Left cardiac atrium (tissue), 4 donors: ENCODE results near the gene ATP5F1C. TPM values are rescaled to one million over a fixed set of nuclear protein-coding genes. Genes with fewer than 3 reads are reported as not detected.
"Not testable (repeated sequence)": the region's sequence is repeated elsewhere in the genome, so short reads cannot be mapped to it uniquely, and the experiment has no call there.

Experiments
- ATAC-seq, 2 donors: fragments of 200-7000 bp; cut with Tn5 transposase; one replicate each; pipeline ENCODE4 v1.9.1; 2020; ENCODE audit warnings: mild to moderate bottlenecking in 2 of 2, moderate library complexity in 2 of 2
- DNase-seq: peaks from one replicate; pipeline ENCODE4 v3.0.0-alpha.2; 2020
- intact Hi-C, 2 donors: fragments of 100-400 bp; cut with DNase I; formaldehyde crosslinking; loops; one replicate each; pipeline versions ENCODE4 v1.14.1 to v1.15.1; 2022 to 2023
- long read RNA-seq: library from polyadenylated mRNA; unstranded; transcript quantifications from one replicate; pipeline ENCODE4 v2.0.0, GENCODE V29; 2021
- total RNA-seq, 2 donors: library from RNA; stranded (reverse); fragmentation: NEBNext Ultra II Directional; extraction: Animal tissue kit (Norgen Biotek cat#: 25700); gene quantifications; one replicate each; pipeline ENCODE4 v1.2.1, GENCODE V29; 2021
- donor health status: DM: no; HTN: yes; CAD: no.
- donor health status: DM: no; HTN: yes; CAD: no; lungs with severe emphysema.
- donor health status: DM: yes; HTN: yes; CAD: no.
- donor health status: Dilated cardiomyopathy.

ATP5F1C gene
- 100 to 1,000 TPM; 454 to 516 TPM for total RNA-seq
- long read RNA-seq, transcript ATP5F1C-202 (10 exons, 1,163 nt) = minor isoform, 15 of 397 reads
- long read RNA-seq, transcript ATP5F1C-201 (9 exons, 1,078 nt) = major isoform, 361 of 397 reads
- long read RNA-seq, partial matches to known transcripts = 6 of 397 reads
- long read RNA-seq, other reads (novel, unspliced or antisense) = 15 of 397 reads

DNA sequence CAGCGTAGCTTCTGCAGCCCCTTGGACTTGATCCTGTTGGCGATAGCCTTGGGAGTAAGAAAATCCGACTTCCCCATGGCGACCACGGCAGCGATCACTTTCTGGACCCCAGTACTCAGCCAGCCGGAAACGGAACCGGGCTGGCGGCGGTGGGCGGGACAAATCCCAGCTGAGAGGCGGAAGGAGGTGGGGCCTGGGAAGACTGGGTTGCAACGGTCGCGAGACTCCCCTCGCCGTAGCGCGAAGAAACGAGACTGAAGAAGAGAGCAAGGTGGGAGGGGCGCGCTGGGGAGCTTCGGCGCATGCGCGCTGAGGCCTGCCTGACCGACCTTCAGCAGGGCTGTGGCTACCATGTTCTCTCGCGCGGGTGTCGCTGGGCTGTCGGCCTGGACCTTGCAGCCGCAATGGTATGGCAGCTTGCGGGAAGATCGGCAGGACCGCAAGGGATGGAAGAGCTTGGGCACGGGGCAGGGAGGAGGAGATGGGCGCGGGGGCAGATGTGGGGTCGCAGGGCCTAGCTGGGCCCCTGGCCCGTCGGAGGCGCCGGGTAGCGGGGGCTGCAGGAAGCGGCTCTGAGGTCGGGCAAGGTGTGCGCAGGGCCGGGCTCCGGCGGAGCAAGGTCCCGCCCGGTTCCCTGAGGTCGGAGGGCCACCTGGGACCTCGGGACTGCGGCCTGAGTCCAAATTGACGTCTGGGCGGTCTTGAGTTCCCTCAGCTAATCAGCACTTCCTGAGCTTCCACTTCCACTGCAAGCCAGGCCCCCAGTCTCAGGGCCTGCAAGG is at the start of gene ATP5F1C, which contains the start of gene KIN:
Gene ATP5F1C, plus strand, starts transcription at position 321 of the 782 bp plus-strand sequence. Its CDS starts 31 bp downstream, at position 352.
Gene KIN, minus strand, starts transcription at position 137 of the 782 bp plus-strand sequence. Its CDS starts 60 bp downstream, at position 77.
- DNase-seq (peak; percentile 98), ATAC-seq (peak; percentile 98)
- intact Hi-C loops = no loop called here

DNA sequence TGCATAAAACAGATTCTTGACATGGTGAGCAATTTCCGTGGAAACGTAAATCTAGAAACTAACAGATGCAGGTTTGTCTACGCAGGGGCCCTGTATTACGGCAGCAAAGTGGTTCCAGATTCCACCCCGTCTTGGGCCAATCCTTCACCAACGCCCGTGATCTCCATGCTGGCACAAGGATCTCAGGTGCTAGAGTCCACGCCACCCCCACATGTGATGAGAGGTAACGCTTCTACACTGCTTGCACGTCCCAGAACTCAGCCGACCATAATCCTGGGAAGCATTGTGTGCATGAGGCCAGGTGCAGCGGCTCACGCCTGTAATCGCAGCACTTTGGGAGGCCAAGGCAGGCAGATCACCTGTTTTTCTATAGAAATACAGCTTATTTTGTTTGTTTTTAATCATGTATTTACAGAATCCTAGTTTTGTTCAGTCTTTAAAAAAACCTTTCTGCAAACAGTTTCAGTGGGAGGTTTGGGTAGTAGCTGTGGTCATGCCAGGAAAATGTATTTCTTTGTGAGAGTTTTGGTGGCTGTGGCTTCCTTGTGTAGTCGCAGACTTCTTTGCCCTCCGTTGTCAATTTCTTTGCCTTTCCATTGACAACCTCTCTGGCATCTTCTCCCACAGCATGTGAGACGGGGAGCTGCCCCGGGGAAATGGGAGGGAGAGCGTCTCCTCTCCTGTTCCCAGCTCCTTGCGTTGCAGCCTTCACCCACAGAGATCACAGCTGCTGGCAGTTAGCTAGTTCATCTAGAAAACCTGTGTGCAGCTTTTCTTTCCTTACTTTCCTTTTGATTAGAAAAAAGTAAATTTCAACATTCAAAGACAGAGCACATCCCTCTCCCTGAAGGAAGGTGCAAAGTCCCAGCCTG is 49.2 kb upstream of the ATP5F1C start:
- intact Hi-C loops = no loop called here
- ATAC-seq (no peak), DNase-seq (no peak)

DNA sequence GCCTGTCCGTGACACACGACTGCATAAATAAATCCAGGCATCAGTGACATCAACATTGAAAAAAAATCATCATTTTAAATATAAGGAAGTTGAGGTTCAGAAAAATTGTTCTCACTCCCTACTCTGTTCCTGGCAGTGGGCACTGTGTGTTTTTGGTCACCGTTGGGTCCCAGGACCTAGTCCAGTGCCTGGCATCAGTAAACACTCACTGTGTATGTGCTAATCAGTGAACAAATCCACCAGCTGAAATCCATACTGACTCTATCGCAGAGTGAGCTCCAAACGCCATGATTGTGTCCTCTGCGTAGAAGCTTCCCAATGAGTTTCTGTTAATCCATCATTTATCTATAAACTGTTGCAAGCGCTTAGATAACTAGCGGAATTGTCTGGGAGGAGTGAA is 43.7 kb upstream of the ATP5F1C start:
- ATAC-seq = no peak
- intact Hi-C loops = no loop called here
- DNase-seq = no peak

DNA sequence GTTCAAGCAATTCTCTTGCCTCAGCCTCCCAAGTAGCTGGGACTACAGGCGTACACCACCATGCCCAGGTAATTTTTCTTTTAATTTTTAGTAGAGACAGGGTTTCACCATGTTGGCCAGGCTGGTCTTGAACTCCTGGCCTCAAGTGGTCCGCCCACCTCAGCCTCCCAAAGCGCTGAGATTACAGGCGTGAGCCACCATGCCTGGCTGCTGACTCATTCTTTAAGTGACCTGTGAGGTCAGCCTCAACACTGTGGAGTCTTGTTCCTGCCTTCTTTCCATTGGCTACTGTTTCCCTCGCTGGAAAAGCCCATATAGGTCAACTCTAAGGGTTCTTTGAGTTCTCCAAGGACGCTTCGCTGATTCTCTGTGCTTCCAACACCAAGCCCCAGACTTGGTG is 39.3 kb upstream of the ATP5F1C start:
- intact Hi-C loops, ATAC-seq, DNase-seq: not testable (repeated sequence)

GRCh38 chr10:7750222-7750621 is 37.8 kb upstream of the ATP5F1C start:
- intact Hi-C loops = no loop called here
- DNase-seq = no peak
- no peak for ATAC-seq

DNA sequence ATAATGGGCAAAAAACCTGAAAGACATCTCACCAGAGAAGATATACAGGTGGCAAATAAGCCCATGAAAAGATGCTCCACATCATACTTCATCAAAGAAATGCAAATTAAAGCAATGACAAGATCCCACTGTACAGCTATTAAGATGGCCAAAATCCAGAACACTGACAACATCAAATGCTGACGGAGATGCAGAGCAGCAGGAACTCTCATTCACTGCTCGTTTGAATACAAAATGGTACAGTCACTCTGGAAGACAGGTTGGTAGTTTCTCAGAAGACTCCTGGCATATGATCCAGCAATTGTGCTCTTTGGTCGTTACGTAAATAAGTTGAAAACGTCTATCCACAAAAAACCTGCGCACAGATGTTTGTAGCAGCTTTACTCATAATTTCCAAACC is 35.7 kb upstream of the ATP5F1C start:
- intact Hi-C loops = no loop called here
- DNase-seq (no peak), ATAC-seq (no peak)

GRCh38 chr10:7755103-7755502 is 32.9 kb upstream of the ATP5F1C start:
- no peak for DNase-seq
- intact Hi-C loops = no loop called here

GRCh38 chr10:7756360-7756992 is 31.5 kb upstream of the ATP5F1C start:
- ATAC-seq (no peak), DNase-seq (no peak)
- intact Hi-C loops = no loop called here

More at GRCh38 chr10:7755103-7755502, 32.9 kb upstream of the ATP5F1C start:
- ATAC-seq = no peak

- DNase-seq (no peak), ATAC-seq (no peak)
- intact Hi-C loops = no loop called here
Observed at GRCh38 chr10:7763929-7764328, 24.0 kb upstream of the ATP5F1C start.

- DNase-seq (no peak), ATAC-seq (no peak)
- intact Hi-C loops = no loop called here
Observed at GRCh38 chr10:7766241-7766640, 21.7 kb upstream of the ATP5F1C start.

DNA sequence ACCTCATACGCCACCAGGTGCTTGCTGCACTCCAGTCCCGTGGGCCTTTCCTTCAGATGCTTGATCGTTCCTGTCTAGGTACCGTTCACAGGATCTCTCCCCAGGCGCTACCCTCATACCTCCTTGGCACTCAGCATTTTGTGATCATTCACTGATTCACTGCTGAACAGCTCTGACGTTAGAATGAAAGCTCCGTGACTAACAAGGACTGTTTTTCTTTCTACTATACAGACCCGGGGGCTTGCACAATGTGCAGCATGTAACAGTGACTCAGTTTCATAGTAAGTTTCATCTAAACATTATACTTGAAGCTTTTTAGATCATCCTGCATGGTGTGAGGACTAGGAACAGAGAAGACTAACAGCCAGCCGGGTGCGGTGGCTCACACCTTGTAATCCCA is 20.8 kb upstream of the ATP5F1C start:
- DNase-seq = no peak
- intact Hi-C loops = no loop called here
- no peak for ATAC-seq

GRCh38 chr10:7768417-7768816 is 19.6 kb upstream of the ATP5F1C start:
- DNase-seq (no peak), ATAC-seq (no peak)
- intact Hi-C loops = no loop called here

DNA sequence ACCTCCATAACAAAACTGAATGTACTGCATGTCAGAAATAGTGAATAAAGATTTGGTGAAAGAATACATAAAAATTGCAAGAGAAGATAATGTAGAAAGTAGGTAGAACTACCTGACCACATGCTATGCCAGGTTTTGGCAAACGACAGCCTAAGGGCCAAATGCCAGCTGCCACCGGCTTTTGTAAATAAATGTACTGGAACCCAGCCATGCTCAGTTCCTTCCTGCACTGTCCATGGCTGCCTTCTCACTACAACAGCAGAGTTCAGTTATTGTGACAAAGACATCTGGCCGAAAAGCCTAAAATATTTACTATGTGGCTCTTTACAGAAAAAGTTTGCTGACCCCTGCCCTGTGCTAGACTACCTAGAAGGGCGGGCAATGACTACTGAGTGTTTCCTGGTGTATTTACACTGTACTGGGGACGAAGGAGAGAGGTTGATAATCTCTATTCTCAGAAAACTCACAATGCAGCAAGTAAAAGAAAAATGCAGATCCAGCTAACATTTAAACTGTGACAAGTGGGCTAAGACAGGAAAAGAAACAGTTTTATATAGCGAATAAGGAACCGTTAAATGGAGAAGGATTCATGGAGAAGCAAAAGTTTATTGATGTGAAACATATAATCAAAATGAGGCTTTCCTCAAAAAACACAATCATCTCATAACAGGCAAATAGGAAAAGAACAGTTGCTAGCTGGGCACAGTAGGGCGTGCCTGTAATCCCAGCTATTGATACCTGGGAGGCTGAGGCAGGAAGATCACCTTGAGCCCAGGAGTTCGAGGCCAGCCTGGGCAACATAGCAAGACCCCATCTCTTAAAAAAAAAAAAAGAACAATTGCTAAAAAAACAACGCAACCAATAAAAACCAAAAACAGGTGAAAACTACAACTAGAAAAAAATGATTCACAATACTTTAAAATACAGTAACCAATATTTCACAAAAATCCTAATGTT is 13.9 kb upstream of the ATP5F1C start:
- intact Hi-C loops = no loop called here
- ATAC-seq = peak in 1 of 2 donors; percentile 47
- DNase-seq = no peak

DNA sequence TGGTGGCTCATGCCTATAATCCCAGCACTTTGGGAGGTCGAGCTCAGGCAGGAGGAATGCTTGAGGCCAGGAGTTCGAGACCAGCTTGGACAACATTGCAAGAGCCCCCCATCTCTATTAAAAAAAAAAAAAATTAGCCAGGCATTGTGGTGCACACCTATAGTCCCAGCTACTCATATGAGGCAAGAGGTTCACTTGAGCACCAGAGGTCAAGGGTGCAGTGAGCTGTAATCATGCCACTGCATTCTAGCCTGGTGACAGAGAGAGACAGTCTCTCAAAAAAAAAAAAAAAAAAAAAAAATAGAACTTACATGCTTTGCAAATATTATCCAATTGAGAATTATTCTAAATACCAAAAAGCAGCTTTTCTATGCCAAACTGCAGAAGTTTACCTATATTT is 11.2 kb upstream of the ATP5F1C start:
- DNase-seq (no peak), ATAC-seq (no peak)
- intact Hi-C loops = no loop called here

DNA sequence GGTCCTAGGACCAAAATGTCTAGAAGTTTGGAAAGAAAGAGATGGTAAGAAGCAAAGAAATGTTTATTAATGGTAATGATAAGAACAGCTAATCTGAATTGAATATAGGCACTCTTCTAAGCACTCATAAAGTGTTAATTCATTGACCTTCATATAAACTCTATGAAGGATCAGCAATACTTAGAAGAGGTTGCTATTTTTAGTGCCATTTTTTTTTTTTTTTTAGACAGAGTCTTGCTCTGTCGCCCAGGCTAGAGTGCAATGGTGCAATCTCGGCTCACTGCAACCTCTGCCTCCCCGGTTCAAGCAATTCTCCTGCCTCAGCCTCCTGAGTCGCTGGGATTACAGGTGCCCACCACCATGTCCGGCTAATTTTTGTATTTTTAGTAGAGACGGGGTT is 5.8 kb upstream of the ATP5F1C start:
- ATAC-seq, intact Hi-C loops, DNase-seq: not testable (repeated sequence)

DNA sequence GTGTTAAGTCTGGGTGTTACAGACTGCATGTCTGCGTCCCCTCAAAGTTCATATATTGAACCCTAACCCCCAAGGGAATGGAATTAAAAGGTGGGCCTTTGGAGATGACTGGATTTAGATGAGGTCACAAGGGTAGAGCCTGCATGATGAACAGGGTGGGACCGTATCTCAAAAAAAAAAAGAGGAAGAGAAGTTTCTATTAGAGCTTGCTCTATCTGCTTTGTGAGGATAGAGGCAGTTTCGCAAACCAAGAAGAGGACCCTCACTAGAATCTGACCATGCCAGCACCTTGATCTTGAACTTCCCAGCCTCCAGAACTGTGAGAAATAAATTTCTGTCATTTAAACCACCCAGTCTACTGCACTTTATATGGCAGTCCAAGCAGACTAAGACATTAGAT is 1.5 kb upstream of the ATP5F1C start:
- ATAC-seq (no peak), DNase-seq (no peak)
- intact Hi-C loops = no loop called here

DNA sequence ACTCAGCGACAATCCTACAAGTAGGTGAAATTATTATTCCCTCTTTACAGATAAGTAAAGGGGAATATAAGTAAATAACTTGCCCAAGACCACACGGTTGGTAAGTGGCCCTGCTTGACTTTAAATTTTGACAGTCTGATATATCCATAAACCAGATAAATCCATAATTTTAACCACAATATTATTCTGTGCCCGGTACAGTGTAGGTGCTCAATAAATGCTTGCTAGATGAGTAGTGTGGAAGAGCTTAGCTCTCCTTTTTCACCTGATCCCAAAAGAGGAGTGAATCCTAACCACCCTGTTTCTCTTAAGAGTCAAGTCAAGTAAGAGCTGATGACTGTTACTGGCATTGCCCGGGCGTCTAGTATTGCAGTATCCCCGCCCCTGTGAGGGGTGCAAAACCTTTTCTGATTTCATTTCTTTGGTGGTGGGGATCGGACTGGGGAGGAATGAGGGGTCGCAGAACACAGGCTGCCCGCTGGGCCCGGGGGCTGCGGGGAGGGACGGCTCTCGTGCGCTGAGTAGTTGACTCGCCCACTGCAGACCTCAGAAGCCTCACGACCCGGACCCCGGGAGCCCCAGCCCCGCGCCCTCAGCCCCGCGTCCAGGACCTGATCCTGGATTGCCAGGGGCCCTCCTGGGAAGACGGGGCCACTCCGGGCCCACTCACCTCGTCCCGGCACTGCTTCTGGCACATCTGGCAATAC is 674 bp upstream of the ATP5F1C start:
- intact Hi-C loops = no loop called here
- DNase-seq = no peak
- ATAC-seq = peak in 1 of 2 donors; percentile 25
